ENCODE data around the gene TPSG1.

The TPSG1 gene

DNA sequence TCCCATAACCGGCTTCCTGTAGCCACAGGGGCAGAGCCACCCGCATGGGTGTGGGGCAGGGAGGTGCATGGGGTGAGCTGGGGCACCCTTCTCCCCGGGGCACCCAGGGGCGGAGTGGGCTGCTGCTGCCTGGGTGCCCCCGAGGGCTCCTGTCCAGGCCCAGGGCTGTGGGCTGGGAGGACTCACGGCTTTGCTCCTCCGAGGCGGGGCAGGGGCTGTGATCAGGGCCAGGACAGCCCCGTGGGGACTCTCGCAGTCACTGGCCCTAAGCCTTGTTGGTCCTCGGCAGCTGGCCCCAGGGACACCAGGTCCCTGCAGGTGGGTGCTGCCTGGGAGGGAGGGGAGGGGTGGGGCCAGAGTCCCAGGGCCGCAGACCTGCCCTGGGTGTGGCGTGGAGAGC, 52.4 kb downstream of the TPSG1 start:
- no peaks in the 10 kb centered on the region for H3K9me3 Mint-ChIP-seq

GRCh38 chr16:1171854-1172428, 53.1 kb downstream of the TPSG1 start:
- Mint-ChIP-seq H3K27ac (no peak overlapping the region), H3K36me3 (ENCODE audit: low read depth) (no peaks in the 10 kb centered on the region), H3K9me3 (no peaks in the 10 kb centered on the region), H3K27me3 (ENCODE audit: low read depth, poor library complexity) (no peaks in the 10 kb centered on the region), H3K4me1 (peaks cover 22% of the 10 kb centered on the region), H3K4me3 (no peak overlapping the region)
- no peak for DNase-seq
- no peak for TF ChIP-seq CTCF (IDR thresholded peaks at IDR 0.05)

More for the DNA sequence above, 52.4 kb downstream of the TPSG1 start:
- DNase-seq = no peak
- no peak overlapping the region for H3K27ac Mint-ChIP-seq
- H3K4me1 Mint-ChIP-seq = peaks cover 18% of the 10 kb centered on the region
- no peak for TF ChIP-seq CTCF (IDR thresholded peaks at IDR 0.05)
- no peaks in the 10 kb centered on the region for H3K27me3 Mint-ChIP-seq (ENCODE audit: low read depth, poor library complexity)
- no peak overlapping the region for H3K4me3 Mint-ChIP-seq
- H3K36me3 Mint-ChIP-seq (ENCODE audit: low read depth) = no peaks in the 10 kb centered on the region
